GM18870 (cell line): ENCODE data around the gene NEMP2.
A peak's percentile ranks its signal among the peaks of the same experiment; 100 is the strongest.
"Not testable (repeated sequence)": the region's sequence is repeated elsewhere in the genome, so short reads cannot be mapped to it uniquely, and the experiment has no call there.

Experiments used
- ATAC-seq: cut with Tn5 transposase; IDR thresholded peaks from one replicate; pipeline ENCODE4 v1.9.1; 2021; ENCODE audit warnings: moderate library complexity; ENCODE audit not compliant: unreplicated experiment

Gene NEMP2

DNA sequence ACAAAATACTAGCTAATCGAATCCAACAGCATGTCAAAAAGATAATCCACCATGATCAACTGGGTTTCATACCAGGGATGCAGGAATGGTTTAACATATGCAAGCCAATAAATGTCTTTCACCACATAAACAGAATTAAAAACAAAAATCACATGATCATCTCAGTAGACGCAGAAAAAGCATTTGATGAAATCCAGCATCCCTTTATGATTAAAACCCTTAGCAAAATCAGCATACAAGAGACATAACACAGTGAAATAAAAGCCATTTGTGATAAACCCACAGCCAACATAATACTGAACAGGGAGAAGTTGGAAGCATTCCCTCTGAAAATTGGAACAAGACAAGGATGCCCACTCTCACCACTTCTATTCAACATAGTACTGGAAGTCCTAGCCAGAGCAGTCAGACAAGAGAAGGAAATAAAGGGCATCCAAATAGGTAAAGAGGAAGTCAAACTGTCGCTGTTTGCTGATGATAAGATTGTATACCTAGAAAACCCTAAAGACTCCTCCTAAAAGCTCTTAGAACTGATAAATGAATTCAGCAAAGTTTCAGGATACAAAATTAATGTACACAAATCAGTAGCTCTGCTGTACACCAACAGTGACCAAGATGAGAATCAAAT, 39.8 kb downstream of the NEMP2 start:
- ATAC-seq: not testable (repeated sequence)

DNA sequence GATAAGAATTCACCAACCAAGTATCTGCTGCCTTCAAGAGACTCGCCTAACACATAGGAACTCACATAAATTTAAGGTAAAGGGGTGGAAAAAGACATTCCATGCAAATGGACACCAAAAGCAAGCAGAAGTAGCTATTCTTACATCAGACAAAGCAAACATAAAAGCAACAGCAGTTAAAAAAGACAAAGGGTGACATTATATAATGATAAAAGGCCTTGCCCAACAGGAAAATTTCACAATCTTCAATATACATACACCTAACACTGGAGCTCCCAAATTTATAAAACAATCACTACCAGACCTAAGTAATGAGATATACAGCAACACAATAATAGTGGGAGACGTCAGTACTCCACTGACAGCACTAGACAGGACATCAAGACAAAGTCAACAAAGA, 41.4 kb downstream of the NEMP2 start:
- no peak for ATAC-seq

DNA sequence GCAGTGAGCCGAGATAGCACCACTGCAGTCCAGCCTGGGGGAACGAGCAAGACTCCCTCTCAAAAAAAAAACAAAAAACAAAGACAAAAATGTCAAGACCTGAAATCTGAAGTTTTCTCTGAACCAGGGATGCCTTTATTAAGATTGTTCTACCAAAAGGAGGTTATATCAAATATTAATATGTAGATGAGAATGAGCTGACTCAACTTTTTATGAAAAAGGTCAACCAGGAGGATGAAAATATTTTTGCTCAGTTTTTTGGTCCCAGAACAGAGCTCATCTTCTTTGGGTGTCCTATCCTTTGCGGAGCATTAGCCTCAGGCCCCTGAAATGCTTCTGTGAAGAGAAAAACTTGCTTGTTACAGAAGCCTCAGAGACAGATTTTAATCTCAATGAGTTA, 44.0 kb downstream of the NEMP2 start:
- no peak for ATAC-seq

DNA sequence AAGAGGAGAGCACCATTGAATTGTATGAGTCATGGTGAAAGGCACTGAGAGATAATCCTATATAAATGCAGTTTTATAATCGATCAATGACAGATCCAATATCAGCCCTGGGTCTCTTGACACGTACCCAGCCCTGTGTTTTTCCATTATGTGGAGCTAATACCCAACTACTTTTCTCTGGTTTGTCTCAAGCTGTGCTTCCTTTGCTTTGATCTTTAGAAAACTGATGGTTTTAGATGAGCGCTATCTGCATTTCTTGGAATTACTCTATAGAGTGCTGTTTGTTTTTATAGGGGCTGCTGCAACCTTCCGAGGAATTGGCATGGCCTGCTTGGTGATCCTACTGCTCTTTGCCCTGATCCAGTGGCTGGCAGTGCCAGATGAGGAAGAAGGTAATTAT, 45.0 kb downstream of the NEMP2 start:
- ATAC-seq: no peak

DNA sequence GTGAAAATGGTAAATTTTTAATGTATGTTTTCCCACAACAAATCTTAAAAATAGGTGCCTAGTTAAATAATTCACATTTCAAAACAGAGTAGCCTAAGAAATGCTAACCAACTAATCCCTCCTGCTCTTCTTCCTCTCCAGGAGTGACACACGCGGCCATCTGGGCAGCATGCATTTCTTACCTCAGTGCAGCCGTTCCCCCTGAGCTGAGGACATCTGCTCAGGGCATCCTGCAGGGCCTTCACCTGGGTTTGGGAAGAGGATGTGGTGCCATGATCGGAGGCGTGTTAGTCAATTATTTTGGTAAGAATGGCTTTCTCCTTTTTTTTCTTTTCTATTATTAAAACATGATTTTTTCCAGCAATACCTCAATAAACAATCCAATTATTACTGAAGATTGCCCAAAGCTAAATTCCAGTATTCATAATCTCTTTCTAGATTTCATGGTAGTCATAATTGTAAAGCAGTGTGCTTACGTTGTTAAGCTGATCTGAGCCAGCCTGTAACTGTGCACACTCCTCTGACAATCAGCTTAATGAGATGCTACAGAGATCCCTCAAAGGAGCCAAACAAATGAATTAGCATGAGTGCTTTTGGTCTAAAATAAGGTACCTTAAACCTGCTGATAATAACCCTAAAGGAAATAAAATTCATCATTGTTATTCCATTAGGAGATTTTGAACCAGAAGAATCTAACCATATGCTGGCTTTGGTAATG, 45.8 kb downstream of the NEMP2 start:
- ATAC-seq: no peak

DNA sequence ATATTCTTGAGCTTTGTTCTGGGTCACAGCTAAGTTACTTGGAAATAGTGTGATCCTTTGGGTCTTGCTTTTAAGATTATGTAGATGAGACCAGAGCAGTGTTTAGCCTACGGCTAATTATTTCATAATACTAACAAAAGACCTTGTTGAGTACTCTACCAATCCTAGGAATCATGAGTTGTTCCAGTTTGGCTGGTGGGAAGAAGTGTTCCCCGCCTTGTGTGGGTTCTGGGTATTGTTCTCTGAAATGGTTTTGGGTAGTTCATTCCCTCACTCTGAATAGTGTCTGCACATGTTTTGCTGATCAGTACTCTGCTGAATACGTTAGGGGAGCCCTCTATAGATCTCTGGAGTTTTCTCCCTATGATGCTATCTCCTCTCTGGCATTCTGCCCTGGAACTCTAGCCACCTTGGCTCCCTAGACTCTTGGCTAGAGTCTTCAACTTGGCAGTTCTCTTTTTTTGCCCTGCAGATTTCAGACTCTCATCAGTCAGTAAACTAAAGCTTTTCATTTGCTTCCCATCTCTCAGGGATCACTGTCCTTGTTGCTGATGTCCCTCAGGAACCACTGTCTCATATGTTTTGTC, 48.4 kb downstream of the NEMP2 start:
- no peak for ATAC-seq

DNA sequence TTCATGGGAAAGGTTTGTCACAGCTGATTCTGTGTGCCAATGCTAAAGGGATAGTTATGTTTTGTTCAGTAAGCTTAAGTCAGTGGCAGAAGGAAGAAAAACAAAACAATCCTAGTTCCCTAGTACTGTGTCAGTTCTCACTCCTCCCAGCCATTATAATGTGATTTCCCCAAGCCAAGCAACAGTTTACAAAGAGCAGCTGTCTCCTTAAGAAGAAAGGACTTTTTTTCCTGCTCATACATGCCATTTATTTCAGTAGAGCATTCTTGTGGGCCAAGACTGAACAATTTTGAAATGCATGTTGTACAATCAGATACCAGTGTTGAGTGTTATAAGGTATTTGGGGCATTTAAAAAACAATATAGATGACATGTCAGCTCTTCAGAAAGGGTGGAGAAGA, 52.1 kb downstream of the NEMP2 start:
- no peak for ATAC-seq

DNA sequence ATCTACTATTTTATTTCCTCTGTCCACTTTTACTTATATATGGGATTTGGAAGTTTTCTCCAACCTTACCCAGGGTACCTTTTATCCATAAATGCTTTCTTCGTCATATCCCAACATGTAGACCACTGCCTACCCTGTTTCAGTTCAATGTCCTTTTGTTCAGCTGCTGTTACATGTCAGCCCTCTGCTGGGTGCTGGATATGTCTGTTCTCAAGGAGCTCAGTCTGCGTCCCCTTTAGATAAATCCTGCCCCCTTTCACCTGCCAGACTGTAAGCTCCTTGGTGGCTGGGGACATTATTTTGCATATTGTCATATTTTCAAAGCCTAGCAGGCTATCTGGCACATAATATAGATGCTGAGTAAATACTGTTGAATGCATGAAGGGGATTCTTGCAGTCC, 53.2 kb downstream of the NEMP2 start:
- no peak for ATAC-seq

DNA sequence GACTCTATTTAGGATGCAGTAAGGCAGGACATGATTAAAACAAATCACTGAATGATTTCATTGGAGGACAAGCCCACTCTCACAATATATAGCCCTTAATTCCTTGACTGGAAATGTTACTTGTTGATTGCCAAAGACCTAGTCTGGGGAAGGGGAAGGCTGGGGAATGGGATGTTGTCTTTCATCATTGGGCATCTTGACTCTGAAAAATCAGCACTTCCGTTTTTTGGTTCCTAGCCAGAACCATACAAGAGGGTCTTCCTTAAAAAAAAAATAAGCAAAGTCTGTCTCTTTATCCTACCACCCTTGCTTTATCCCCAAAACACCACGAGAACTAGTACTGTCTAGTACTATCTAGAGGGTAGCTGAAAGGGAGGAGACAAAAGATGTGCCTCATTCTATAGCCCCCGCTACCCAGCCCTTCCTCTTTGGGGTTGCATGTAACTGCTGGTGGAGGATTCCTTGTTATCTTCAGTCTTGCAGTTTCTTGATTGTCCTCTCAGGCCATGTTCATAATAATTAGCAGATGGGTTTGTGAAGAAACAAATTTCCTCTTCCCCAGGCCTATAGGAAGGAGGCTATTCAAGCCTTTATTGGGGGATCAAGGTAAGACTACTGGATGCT, 55.8 kb downstream of the NEMP2 start:
- ATAC-seq: no peak

DNA sequence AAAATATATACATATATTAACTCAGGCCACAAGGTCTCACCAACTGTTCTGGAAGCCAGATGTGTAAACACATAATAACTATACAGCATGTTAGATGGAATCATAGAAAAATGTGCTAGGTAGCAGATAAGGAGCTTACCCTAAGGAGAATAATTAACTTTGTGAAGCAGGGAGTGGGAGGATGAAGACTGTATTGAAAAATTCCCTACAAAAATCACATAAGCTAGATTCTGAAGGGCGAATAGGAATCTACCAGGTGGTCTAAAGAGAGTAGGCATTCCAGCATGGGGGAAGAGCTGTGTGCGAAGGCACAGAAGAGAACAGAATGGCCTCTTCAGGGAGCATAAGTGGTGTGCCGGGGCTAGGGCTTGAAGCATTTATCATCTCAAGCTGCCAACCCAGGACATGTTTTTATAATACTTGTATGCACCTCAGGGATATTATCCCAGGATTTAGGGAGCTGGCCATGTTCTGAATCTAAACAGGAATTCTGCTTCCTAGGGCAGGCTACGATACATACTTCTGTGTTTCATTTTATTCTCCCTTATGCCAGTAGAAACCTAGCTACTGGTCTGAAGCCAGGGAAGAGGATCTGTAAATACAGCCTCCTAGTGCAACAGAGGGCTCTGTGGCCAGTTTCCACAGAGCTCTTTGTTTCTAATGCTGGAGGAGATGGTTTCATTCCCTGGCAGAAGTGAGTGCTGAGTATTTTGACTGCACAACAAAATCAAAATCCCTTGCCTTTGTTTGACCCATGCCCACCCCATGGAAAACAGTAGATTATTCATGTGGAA, 56.7 kb downstream of the NEMP2 start:
- no peak for ATAC-seq

DNA sequence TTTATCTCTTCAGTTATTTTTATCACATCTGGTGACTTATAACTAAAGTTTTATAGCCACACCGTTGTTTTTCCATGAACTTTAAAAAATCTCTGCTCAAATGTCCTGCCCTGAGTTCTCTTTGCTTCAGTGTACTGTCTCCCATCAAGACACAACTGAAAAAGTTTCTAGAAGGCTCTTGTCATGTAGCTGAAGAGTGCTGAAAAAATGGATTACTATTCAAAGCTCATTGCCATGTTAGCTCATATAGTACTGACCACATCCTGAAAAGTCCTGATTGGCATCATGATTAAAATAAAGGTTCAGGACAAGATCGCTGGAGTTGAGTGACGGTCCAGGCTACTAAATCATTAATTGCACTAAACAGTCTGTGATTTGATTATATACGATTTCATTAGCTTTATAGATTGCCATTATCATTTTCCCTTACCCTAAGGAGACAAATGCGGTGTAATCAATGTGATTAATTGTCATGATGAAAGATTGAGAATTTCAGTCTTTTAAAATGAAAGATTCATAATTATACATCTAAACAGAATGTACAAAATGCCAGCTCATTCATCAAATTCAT, 64.2 kb downstream of the NEMP2 start:
- no peak for ATAC-seq

DNA sequence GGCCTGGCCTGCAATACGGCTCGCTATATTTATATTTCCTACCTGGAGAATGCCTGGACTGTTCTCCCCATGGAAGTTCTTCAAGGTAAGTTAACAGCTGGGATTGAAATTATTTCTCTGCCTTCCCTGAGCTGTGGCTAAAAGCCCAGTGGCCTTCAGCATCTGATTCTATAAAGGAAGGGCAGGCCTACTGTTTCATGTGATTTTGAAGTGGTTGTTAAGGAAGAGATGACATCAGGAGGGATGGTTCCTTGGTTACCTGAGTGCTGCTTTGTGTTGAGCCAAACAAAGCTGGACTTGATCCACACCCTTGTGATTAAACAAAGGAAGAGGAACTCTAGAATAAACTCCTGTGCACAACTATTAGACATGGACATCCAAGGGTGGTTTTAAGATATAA, 64.8 kb downstream of the NEMP2 start:
- ATAC-seq: no peak

DNA sequence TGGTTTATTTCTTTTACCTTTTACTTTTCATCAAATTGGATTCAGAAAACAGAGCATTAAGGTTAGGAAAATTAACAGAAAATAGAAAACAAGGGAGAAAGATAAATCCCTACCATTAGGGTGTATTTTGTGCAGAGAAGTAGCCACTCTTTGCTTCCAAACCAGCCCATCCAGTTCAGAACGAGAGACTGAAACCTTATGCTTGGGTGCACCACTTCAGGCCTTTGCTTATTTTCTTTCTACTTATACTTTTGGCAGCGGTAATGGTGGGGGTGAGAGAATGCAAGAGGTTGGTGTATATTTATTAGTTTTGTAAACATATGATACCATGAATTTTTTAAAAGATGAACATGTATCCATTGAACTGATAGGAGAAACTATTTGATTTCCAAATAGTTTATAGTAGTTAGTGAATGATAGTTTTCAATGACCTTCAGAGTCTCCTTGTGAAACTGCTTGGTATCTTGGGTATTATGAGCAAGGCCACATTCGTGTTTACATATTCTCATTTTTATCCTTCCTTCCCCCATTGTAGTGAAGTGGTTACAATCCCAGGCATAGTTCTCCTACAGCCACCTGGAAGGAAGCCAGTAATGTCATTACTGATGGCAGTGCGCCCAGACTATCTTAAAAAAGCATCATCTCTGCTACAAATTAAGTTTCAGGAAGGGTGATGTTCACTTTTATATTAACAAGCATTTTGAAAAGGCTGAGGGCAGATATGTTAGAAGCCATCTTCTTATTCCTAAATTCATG, 65.5 kb downstream of the NEMP2 start:
- peak; percentile 54 for ATAC-seq

DNA sequence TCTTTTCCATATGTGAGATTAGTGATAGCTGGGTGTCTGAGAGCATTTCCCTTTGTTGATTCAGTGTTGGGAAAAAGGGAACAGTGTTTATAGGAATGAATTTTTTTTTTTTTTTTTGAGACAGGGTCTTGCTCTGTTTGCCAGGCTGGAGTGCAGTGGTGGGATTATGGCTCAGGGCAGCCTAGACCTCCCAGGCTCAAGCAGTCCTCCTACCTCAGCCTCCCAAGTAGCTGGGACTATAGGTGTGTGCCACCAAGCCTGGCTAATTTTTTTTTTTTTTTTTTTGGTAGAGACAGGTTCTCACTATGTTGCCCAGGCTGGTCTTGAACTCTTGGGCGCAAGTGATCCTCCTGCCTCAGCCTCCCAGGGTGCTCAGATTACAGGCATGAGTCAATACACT, 66.2 kb downstream of the NEMP2 start:
- ATAC-seq: not testable (repeated sequence)

DNA sequence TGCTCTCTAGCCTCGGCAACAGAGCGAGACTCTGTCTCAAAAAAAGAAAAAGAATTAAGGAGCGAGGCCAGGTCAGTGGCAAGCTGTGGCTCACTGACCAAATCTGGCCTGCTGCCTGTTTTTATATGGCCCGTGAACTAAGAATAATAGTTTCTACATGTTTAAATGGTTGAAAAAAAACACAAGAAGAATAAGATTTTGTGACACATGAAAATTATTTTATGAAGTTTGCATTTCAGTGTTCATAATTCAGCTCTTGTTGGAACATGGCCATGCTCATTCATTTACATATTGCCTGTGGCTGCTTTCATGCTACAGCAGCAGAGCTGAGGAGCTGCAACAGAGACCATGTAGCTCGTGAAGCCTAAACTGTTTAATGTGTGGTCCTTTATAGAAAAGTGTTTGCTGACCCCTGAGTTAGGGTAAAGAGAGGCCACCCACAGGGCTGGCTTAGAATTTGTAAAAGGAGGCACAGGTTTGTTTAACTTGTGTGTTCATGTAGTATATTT, 66.9 kb downstream of the NEMP2 start:
- ATAC-seq: no peak

DNA sequence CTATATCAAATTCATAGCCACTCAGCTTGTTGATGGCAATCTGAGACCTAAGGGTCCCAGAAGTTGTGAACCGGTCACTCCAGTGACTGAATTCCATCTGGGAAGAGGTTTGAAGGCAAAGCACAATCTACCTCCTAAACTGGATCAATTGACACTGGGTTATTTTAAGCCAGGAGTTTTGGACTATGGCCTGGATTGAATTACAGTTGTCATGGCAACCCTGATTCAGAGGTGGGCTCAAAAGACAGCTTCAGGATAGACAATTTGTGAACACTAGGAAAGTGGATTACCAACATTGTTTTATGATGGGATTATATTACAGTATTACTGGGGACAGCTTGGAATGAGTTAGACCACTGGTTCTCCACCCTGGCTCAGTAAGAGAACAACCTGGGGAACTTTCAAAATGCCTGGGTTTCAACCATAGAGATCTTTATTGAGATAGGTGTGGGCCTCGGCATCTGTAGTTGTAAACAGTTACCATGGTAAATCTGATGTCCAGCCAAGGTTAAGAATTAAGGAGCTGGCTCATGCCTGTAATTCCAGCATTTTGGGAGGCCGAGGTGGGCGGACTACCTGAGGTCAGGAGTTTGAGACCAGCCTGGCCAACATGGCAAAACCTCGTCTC, 67.6 kb downstream of the NEMP2 start:
- no peak for ATAC-seq

DNA sequence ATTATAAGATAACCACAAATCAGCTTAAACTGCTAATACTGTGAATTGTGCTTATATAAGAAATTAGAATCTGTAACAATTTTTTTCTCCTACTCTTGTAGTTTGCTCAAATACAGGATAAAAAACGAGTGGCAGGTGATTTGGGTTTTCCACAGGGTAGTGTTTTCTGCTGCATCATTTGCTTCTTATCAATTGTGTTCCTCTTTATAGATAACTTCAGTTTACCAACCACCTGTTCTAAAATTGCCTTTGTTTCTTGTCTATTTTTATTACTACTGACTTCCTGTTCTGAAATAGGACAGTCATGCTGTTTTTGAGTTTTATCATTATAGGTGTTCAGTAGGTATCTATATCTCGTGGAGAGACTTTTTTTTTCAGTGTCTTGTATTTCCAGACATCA, 69.5 kb downstream of the NEMP2 start:
- peak; percentile 60 for ATAC-seq

DNA sequence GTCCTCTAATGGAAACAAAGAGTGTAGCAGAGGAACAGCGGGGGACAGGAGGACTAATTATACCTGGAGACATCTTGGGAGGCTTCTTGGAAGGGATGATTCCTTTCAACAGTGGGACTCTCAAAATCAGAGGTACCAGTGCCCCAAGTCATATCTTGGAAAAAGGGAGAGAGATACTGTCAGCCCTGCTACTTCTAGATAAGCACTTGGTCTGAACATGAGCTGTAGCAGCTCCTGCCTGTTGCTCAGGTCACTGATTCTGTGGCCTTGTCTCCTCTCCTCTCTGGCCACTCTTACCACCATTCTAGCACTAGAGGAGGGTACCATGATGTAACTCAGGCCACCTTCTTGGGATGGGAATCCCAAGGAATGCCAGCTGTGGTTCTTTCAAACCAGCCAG, 71.9 kb downstream of the NEMP2 start:
- ATAC-seq: no peak

DNA sequence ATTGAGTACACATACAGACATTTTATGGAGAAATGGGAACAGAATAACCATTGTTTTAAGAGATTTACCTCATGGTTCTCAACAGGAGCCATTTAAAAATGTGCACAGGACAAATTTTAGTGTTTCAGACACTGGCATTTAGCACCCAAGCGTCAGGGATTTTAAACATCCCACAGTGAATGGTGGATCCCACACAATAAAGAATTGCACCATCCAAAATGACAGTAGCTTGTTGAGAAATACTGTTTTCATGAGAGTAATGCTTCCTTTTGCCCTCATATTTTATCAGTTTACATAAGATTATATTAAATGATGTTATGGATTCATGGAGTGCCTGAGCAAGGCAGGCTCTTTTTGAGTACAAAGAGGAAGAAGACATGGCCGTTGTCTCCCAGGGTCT, 72.3 kb downstream of the NEMP2 start:
- ATAC-seq: no peak

DNA sequence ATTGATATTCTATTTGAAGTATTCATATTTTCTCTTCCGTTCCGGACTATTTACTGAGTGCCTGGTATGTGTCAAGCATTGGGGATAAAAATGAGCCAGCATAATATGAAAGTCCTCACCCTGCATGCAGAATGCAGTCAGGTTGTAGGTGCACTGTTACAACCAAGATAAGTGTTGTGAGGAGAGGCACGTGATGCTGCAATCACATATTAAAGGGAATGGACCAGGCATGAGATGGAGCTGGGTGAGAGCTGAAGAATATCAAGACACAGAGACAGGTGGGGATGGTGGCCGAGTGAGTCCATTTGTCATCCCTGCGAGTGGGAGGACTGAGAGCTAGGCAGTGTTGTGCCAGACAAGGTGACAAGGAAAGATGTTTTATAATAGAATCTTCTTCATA, 74.0 kb downstream of the NEMP2 start:
- no peak for ATAC-seq
